A673 (cell line): ENCODE results near the gene TMEM18.

Experiments
- EZH2 ChIP-seq: fragments of 200-600 bp; sonication (generic); IDR thresholded peaks from 2 replicates; pipeline ENCODE4 v1.6.1; 2017; ENCODE audit warnings: borderline replicate concordance, low read depth, mild to moderate bottlenecking, mixed read lengths, antibody characterized with exemption, low read length; ENCODE audit not compliant: poor library complexity, severe bottlenecking
- TF ChIP-seq, protein P1 (sequence below): fragments of 300-800, 200-600 bp; sonication (generic); conservative IDR thresholded peaks from 2 replicates; pipeline ENCODE4 v1.5.1; 2017; ENCODE audit warnings: low read depth, mild to moderate bottlenecking, antibody characterized with exemption, low read length, moderate library complexity, mixed read lengths

DNA sequence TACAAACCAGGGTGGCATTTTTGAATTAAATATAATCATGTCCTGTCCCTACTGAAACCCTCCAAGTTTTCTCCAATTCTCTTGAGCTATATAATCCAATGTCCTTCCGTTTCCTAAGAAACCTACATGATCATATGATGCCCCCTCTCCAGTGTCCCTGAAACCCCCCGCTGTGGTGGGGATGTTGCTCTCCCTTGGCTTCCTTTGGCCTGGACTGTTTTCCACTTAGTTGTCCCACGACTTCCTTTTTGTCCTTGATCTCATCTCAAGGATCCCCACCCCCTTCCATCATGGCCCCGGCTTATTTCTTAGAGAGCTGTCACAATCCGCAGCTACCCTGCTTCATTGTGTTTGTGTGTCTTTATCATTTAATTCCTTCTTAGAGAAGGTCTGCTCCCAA is 43.8 kb downstream of the TMEM18 start:
- TF ChIP-seq, protein P1, sequence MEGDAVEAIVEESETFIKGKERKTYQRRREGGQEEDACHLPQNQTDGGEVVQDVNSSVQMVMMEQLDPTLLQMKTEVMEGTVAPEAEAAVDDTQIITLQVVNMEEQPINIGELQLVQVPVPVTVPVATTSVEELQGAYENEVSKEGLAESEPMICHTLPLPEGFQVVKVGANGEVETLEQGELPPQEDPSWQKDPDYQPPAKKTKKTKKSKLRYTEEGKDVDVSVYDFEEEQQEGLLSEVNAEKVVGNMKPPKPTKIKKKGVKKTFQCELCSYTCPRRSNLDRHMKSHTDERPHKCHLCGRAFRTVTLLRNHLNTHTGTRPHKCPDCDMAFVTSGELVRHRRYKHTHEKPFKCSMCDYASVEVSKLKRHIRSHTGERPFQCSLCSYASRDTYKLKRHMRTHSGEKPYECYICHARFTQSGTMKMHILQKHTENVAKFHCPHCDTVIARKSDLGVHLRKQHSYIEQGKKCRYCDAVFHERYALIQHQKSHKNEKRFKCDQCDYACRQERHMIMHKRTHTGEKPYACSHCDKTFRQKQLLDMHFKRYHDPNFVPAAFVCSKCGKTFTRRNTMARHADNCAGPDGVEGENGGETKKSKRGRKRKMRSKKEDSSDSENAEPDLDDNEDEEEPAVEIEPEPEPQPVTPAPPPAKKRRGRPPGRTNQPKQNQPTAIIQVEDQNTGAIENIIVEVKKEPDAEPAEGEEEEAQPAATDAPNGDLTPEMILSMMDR: no peak
- TF ChIP-seq EZH2: no peak
